ENCODE measurements around the gene BTN3A1.
"Not testable (repeated sequence)": the region's sequence is repeated elsewhere in the genome, so short reads cannot be mapped to it uniquely, and the experiment has no call there.

Gene BTN3A1

GRCh38 chr6:26433680-26434079 lies 31.6 kb downstream of the BTN3A1 start:
- POLR2A ChIA-PET; H3K4me1 ChIP-seq (ENCODE audit: control insufficient read depth, insufficient read depth, low read length); H3K4me3 ChIP-seq (ENCODE audit: low read depth, low read length); H3K9me3 ChIP-seq (ENCODE audit: control insufficient read depth, insufficient read depth, low read depth, low read length); H3K27ac ChIP-seq (ENCODE audit: extremely low read depth, low read depth, low read length): not testable (repeated sequence)
- CTCF ChIA-PET, result interaction anchor here (0.7 kb wide), 2 partner anchors 60 to 122 kb away, joined by 3 read pairs; no protein-coding TSS in a partner anchor
- peaks cover 4 to 41% of the 10 kb centered on the region in 2 experiments; a peak in 2 of 3 replicates for H3K36me3 ChIP-seq (ENCODE audit: control insufficient read depth in 2 of 2, insufficient read depth in 1 of 2, low read length in 2 of 2)

GRCh38 chr6:26436018-26436417 lies 33.9 kb downstream of the BTN3A1 start:
- no peak overlapping the region for H3K4me3 ChIP-seq (ENCODE audit: low read depth, low read length)
- TF ChIP-seq ZSCAN18 (tag by site-specific recombination; IDR thresholded peaks at IDR 0.05) (no peak), ZNF513 (tag by site-specific recombination; IDR thresholded peaks at IDR 0.05) (no peak), HOXA7 (CRISPR knock-in tag; IDR thresholded peaks at IDR 0.05; ENCODE audit: borderline replicate concordance) (no peak)
- H3K27ac ChIP-seq (ENCODE audit: extremely low read depth, low read depth, low read length), result no peak overlapping the region
- H3K9me3 ChIP-seq (ENCODE audit: control insufficient read depth, insufficient read depth, low read depth, low read length), result no peaks in the 10 kb centered on the region
- ChIA-PET POLR2A (interaction anchor here (0.7 kb wide), 1 partner anchor 72 kb away, joined by 6 read pairs; no protein-coding TSS in a partner anchor), CTCF (interaction anchor here (0.7 kb wide), 1 partner anchor 16 kb away, joined by 3 read pairs; no protein-coding TSS in a partner anchor)
- no peaks in the 10 kb centered on the region for H3K4me1 ChIP-seq (ENCODE audit: control insufficient read depth, insufficient read depth, low read length)
- peaks cover 0 to 18% of the 10 kb centered on the region in 2 experiments; a peak in 1 of 3 replicates for H3K36me3 ChIP-seq (ENCODE audit: control insufficient read depth in 2 of 2, insufficient read depth in 1 of 2, low read length in 2 of 2)

- no peak overlapping the region for H3K27ac ChIP-seq (ENCODE audit: extremely low read depth, low read depth, low read length)
- no peak overlapping the region for H3K4me3 ChIP-seq (ENCODE audit: low read depth, low read length)
- H3K9me3 ChIP-seq (ENCODE audit: control insufficient read depth, insufficient read depth, low read depth, low read length), result no peaks in the 10 kb centered on the region
- POLR2A ChIA-PET, result no interaction called here
- CTCF ChIA-PET, result no interaction called here
- H3K36me3 ChIP-seq (ENCODE audit: control insufficient read depth in 2 of 2, insufficient read depth in 1 of 2, low read length in 2 of 2), result peaks cover 0 to 4% of the 10 kb centered on the region in 2 experiments; a peak in 1 of 3 replicates
- no peak for TF ChIP-seq PBX3 (CRISPR knock-in tag; IDR thresholded peaks at IDR 0.05)
- no peak for TF ChIP-seq ZNF416 (tag by site-specific recombination; IDR thresholded peaks at IDR 0.05)
- no peak for TF ChIP-seq ZNF843 (tag by site-specific recombination; IDR thresholded peaks at IDR 0.05)
- TF ChIP-seq ZNF639 (tag by site-specific recombination; IDR thresholded peaks at IDR 0.05), result no peak
- no peak for TF ChIP-seq ZNF670 (tag by site-specific recombination; IDR thresholded peaks at IDR 0.05; ENCODE audit: low read depth)
- no peak for TF ChIP-seq ZNF169 (tag by site-specific recombination; IDR thresholded peaks at IDR 0.05)
- no peaks in the 10 kb centered on the region for H3K4me1 ChIP-seq (ENCODE audit: control insufficient read depth, insufficient read depth, low read length)
Observed at GRCh38 chr6:26437550-26437949, 35.5 kb downstream of the BTN3A1 start.

- Histone ChIP-seq H3K4me1 (ENCODE audit: control insufficient read depth, insufficient read depth, low read length) (no peaks in the 10 kb centered on the region), H3K4me3 (ENCODE audit: low read depth, low read length) (no peak overlapping the region), H3K36me3 (ENCODE audit: control insufficient read depth in 2 of 2, insufficient read depth in 1 of 2, low read length in 2 of 2) (no peaks in the 10 kb centered on the region), H3K9me3 (ENCODE audit: control insufficient read depth, insufficient read depth, low read depth, low read length) (no peaks in the 10 kb centered on the region), H3K27ac (ENCODE audit: extremely low read depth, low read depth, low read length) (no peak overlapping the region)
- TF ChIP-seq ZNF132 (tag by site-specific recombination; IDR thresholded peaks at IDR 0.05; ENCODE audit: borderline replicate concordance) (no peak), ZBTB20 (tag by site-specific recombination; IDR thresholded peaks at IDR 0.05) (no peak), KLF16 (tag by site-specific recombination; IDR thresholded peaks at IDR 0.05) (no peak)
- POLR2A ChIA-PET, result no interaction called here
- CTCF ChIA-PET, result no interaction called here
Observed at GRCh38 chr6:26438000-26438399, 35.9 kb downstream of the BTN3A1 start.
